B cell (primary cell): ENCODE measurements around the gene MBOAT1. TPM values are rescaled to one million over a fixed set of nuclear protein-coding genes. Genes with fewer than 3 reads are reported as not detected.
"Not testable (repeated sequence)": the region's sequence is repeated elsewhere in the genome, so short reads cannot be mapped to it uniquely, and the experiment has no call there.

Experiments
- ATAC-seq: fragments of 200-7000 bp; cut with Tn5 transposase; one replicate; pipeline ENCODE4 v1.10.0; 2021; ENCODE audit warnings: low read depth, mild to moderate bottlenecking, moderate number of reproducible peaks, moderate library complexity
- CTCF ChIA-PET: fragments of 350-600 bp; sonication (Branson Sonifier 250); formaldehyde crosslinking; loops from one replicate; lab custom pipeline; 2021; ENCODE audit warnings: antibody characterized with exemption, inconsistent platforms; lab: Charles Lee
- POLR2A ChIA-PET: fragments of 350-600 bp; sonication (Branson Sonifier 250); formaldehyde crosslinking; loops from one replicate; lab custom pipeline; 2021; ENCODE audit warnings: antibody characterized with exemption; lab: Charles Lee
- DNase-seq: peaks from one replicate; pipeline ENCODE4 v3.0.0; 2013
- H2AFZ ChIP-seq: 2 replicates; pipeline ENCODE4 v1.6.1; 2012; ENCODE audit warnings: mild to moderate bottlenecking, low read depth, low read length; ENCODE audit not compliant: insufficient read depth, poor library complexity, severe bottlenecking
- H3K27ac ChIP-seq, 2 donors: 1 replicate in 1 of 2; 2 replicates in 1 of 2; pipeline ENCODE4 v1.5.1; 2012 to 2013; ENCODE audit warnings: low read length in 2 of 2, mild to moderate bottlenecking in 2 of 2, moderate library complexity in 1 of 2
- H3K27me3 ChIP-seq, 4 experiments: fragments of 200-600 bp in 1 of 4; sonication (generic) in 1 of 4; replicated peaks in 1 of 4; 1 replicate in 2 of 4; 2 replicates in 2 of 4; pipeline versions ENCODE4 v1.6.1 to v1.7.0; 2013 to 2016; ENCODE audit warnings: low read length in 3 of 4, mild to moderate bottlenecking in 2 of 4, mixed read lengths in 1 of 4, moderate library complexity in 1 of 4; ENCODE audit not compliant: insufficient read depth in 4 of 4, control insufficient read depth in 3 of 4; ENCODE audit errors: control extremely low read depth in 1 of 4
- H3K36me3 ChIP-seq, 2 experiments: replicated peaks in 1 of 2; 1 replicate in 1 of 2; 2 replicates in 1 of 2; pipeline versions ENCODE4 v1.6.1 to v1.7.1; 2013; ENCODE audit warnings: low read length in 1 of 2; ENCODE audit not compliant: insufficient read depth in 2 of 2, control insufficient read depth in 1 of 2; ENCODE audit errors: control extremely low read depth in 1 of 2, extremely low read depth in 1 of 2
- H3K4me1 ChIP-seq, 2 donors: fragments of 200-600 bp in 1 of 2; sonication (generic) in 1 of 2; 1 replicate in 1 of 2; 2 replicates in 1 of 2; pipeline versions ENCODE4 v1.5.1 to v1.6.1; 2013 to 2017; ENCODE audit warnings: low read length in 2 of 2; ENCODE audit not compliant: control insufficient read depth in 2 of 2, insufficient read depth in 2 of 2
- H3K4me2 ChIP-seq: replicated peaks from 2 replicates; pipeline ENCODE3; 2012; ENCODE audit warnings: mild to moderate bottlenecking, low read depth, low read length; ENCODE audit not compliant: poor library complexity, severe bottlenecking
- H3K4me3 ChIP-seq, 5 experiments: fragments of 200-600 bp in 1 of 5; sonication (generic) in 1 of 5; 1 replicate in 3 of 5; 2 replicates in 2 of 5; pipeline versions ENCODE4 v1.5.1 to v1.7.0; 2011 to 2016; ENCODE audit warnings: low read length in 4 of 5, mild to moderate bottlenecking in 4 of 5, low read depth in 2 of 5, control low read depth in 1 of 5, moderate library complexity in 1 of 5; ENCODE audit not compliant: insufficient read depth in 1 of 5; ENCODE audit errors: control extremely low read depth in 1 of 5, extremely low read depth in 1 of 5
- H3K79me2 ChIP-seq: fragments of 200-600 bp; sonication (generic); one replicate; pipeline ENCODE4 v1.6.0; 2016; ENCODE audit warnings: low read length; ENCODE audit not compliant: control insufficient read depth, insufficient read depth
- H3K9ac ChIP-seq: fragments of 200-600 bp; sonication (generic); 2 replicates; pipeline ENCODE4 v1.6.1; 2017; ENCODE audit warnings: mild to moderate bottlenecking, low read length, moderate library complexity
- H3K9me3 ChIP-seq, 3 donors: one replicate each; pipeline versions ENCODE4 v1.6.1 to v1.7.1; 2013; ENCODE audit warnings: low read length in 2 of 3; ENCODE audit not compliant: control insufficient read depth in 2 of 3, insufficient read depth in 1 of 3; ENCODE audit errors: control extremely low read depth in 1 of 3
- H4K20me1 ChIP-seq: 2 replicates; pipeline ENCODE4 v1.6.0; 2012; ENCODE audit warnings: mild to moderate bottlenecking, low read length; ENCODE audit not compliant: insufficient read depth, control insufficient read depth, poor library complexity, severe bottlenecking
- H3K27ac Mint-ChIP-seq: one replicate; pipeline ENCODE4 v1.8.0; 2021; ENCODE audit warnings: mixed read lengths
- H3K27me3 Mint-ChIP-seq: one replicate; pipeline ENCODE4 v1.8.0; 2021; ENCODE audit warnings: mixed read lengths
- H3K4me1 Mint-ChIP-seq: one replicate; pipeline ENCODE4 v1.8.0; 2021; ENCODE audit warnings: mixed read lengths
- H3K4me3 Mint-ChIP-seq: one replicate; pipeline ENCODE4 v1.8.0; 2021; ENCODE audit warnings: mixed read lengths
- H3K9me3 Mint-ChIP-seq: one replicate; pipeline ENCODE4 v1.8.0; 2022; ENCODE audit warnings: mixed read lengths; ENCODE audit not compliant: insufficient read depth
- CTCF ChIP-seq: fragments of 200-600 bp; IDR thresholded peaks from one replicate; pipeline ENCODE4 v1.8.0; 2022; ENCODE audit warnings: antibody characterized with exemption, mild to moderate bottlenecking
- EZH2 ChIP-seq: IDR thresholded peaks from 2 replicates; pipeline ENCODE4 v1.6.1; 2012; ENCODE audit warnings: borderline replicate concordance, low read depth, mild to moderate bottlenecking, moderate library complexity, low read length; ENCODE audit not compliant: insufficient read depth, poor library complexity, severe bottlenecking
- WGBS: methylation state at CpG from one replicate; pipeline ENCODE4 v1.1.5; 2013; ENCODE audit warnings: missing lambda C conversion rate; ENCODE audit not compliant: insufficient coverage; 5-methylcytosine and 5-hydroxymethylcytosine counted together
- intact Hi-C: fragments of 100-400 bp; cut with micrococcal nuclease; formaldehyde crosslinking; loops from one replicate; pipeline ENCODE4 v1.10.0; 2022
- polyA plus RNA-seq: library from polyadenylated mRNA; depleted of rRNA; stranded (reverse); fragments of >200 nt; gene quantifications from 2 replicates; pipeline ENCODE4 v1.2.3, GENCODE V29; 2012
- total RNA-seq, 2 donors: library from RNA; stranded (reverse); fragments of 120-200 nt in 1 of 2; gene quantifications; 1 replicate in 1 of 2; 2 replicates in 1 of 2; pipeline versions ENCODE4 v1.2.3 to v1.2.4, GENCODE V29; 2013 to 2022

MBOAT1 gene
- total and polyA plus RNA-seq, 2 donors (not counting 1 experiment from before 2014, with no cell fraction given) = 5.4 to 8.1 TPM

- ChIA-PET CTCF (no interaction called here), POLR2A (no interaction called here)
- no peak overlapping the region for H3K4me3 ChIP-seq
- no peaks in the 10 kb centered on the region for H3K4me1 Mint-ChIP-seq
- no peak for TF ChIP-seq EZH2
- no peak for TF ChIP-seq CTCF
- H3K79me2 ChIP-seq = no peaks in the 10 kb centered on the region
- no peak overlapping the region for H3K27ac Mint-ChIP-seq
- H3K27me3 Mint-ChIP-seq = no peaks in the 10 kb centered on the region
- H3K4me1 ChIP-seq = no peaks in the 10 kb centered on the region
- no peak overlapping the region for H2AFZ ChIP-seq
- no peaks in the 10 kb centered on the region for H3K27me3 ChIP-seq
- no peak overlapping the region for H3K9ac ChIP-seq
- H3K9me3 Mint-ChIP-seq = no peaks in the 10 kb centered on the region
- DNase-seq = no peak
- H3K9me3 ChIP-seq = peaks cover 0 to 10% (median 0%) of the 10 kb centered on the region in 3 donors
- no peak overlapping the region for H3K4me3 Mint-ChIP-seq
- peaks cover 0 to 11% of the 10 kb centered on the region in 2 experiments for H3K36me3 ChIP-seq
- no peaks in the 10 kb centered on the region for H4K20me1 ChIP-seq
- H3K27ac ChIP-seq = no peak overlapping the region
- 94% methylated on average over 3 of the region's 4 CpGs for WGBS
- H3K4me2 ChIP-seq = no peak overlapping the region
- intact Hi-C loops = no loop called here
- no peak for ATAC-seq
Observed at GRCh38 chr6:20148433-20148832, 63.8 kb downstream of the MBOAT1 start.

- no peak for TF ChIP-seq EZH2
- TF ChIP-seq CTCF = no peak
- no peaks in the 10 kb centered on the region for H4K20me1 ChIP-seq
- intact Hi-C loops = no loop called here
- H3K4me1 ChIP-seq = no peaks in the 10 kb centered on the region
- Mint-ChIP-seq H3K4me1 (no peaks in the 10 kb centered on the region), H3K9me3 (no peaks in the 10 kb centered on the region), H3K27me3 (no peaks in the 10 kb centered on the region), H3K27ac (no peak overlapping the region), H3K4me3 (no peak overlapping the region)
- H3K9me3 ChIP-seq = peaks cover 0 to 10% (median 0%) of the 10 kb centered on the region in 3 donors
- POLR2A ChIA-PET = no interaction called here
- CTCF ChIA-PET = no interaction called here
- H2AFZ ChIP-seq = no peak overlapping the region
- ATAC-seq (no peak), DNase-seq (no peak)
- H3K27me3 ChIP-seq = no peaks in the 10 kb centered on the region
- no peak overlapping the region for H3K4me2 ChIP-seq
- no peak overlapping the region for H3K4me3 ChIP-seq
- H3K9ac ChIP-seq = no peak overlapping the region
- no CpG with 5 or more reads among the region's 4 CpGs for WGBS
- no peak overlapping the region for H3K27ac ChIP-seq
- no peaks in the 10 kb centered on the region for H3K79me2 ChIP-seq
- H3K36me3 ChIP-seq = peaks cover 0 to 14% of the 10 kb centered on the region in 2 experiments
Observed at GRCh38 chr6:20147469-20147868, 64.8 kb downstream of the MBOAT1 start.

- DNase-seq, intact Hi-C loops, H3K4me3 ChIP-seq, ATAC-seq, H4K20me1 ChIP-seq, H3K27ac ChIP-seq, H3K4me2 ChIP-seq, H3K27ac Mint-ChIP-seq, H3K4me1 ChIP-seq, H3K27me3 Mint-ChIP-seq, H3K79me2 ChIP-seq, H3K9ac ChIP-seq, H2AFZ ChIP-seq, H3K4me1 Mint-ChIP-seq, CTCF ChIA-PET, H3K27me3 ChIP-seq, H3K9me3 Mint-ChIP-seq, H3K4me3 Mint-ChIP-seq, POLR2A ChIA-PET: not testable (repeated sequence)
- H3K9me3 ChIP-seq = peaks cover 0 to 10% (median 0%) of the 10 kb centered on the region in 3 donors
- WGBS = 100% methylated on average over 2 of the region's 6 CpGs
- peaks cover 0 to 17% of the 10 kb centered on the region in 2 experiments for H3K36me3 ChIP-seq
Observed at GRCh38 chr6:20146831-20147230, 65.4 kb downstream of the MBOAT1 start.
